Measurements from ENCODE around the gene CTRB1.
"Not testable (repeated sequence)": the region's sequence is repeated elsewhere in the genome, so short reads cannot be mapped to it uniquely, and the experiment has no call there.

Gene CTRB1

DNA sequence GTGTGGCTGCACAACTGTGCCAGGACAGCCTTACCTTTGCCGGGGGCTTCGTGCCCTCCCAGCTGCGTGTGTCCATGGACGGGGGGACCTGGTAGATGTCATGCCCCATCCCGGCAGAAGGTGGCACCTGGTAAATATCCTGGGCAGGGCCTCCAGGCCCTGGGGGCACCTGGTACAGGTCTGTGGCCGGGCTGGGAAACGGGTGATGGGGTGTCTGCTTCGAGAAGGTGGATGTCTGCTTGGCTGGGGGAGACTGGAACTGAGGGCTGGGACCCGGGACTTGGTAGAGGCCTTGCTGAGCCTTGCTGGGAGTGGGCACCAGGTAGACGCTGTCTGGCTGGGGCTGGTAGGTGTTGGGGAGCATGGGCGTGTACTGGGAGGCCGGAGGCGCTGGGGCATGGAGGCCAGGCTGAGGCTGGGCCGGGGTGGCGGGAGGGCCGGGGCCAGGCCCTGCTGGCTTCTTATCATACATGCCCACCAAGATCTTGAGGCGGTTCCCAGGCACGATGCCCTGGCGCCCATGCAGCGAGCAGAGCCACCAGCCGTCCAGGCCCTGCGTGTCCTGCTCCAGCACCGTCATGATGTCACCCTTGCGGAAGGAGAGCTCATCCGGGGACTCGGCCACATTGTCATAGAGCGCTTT lies 23.8 kb downstream of the CTRB1 start:
- not testable (repeated sequence) for DNase-seq

DNA sequence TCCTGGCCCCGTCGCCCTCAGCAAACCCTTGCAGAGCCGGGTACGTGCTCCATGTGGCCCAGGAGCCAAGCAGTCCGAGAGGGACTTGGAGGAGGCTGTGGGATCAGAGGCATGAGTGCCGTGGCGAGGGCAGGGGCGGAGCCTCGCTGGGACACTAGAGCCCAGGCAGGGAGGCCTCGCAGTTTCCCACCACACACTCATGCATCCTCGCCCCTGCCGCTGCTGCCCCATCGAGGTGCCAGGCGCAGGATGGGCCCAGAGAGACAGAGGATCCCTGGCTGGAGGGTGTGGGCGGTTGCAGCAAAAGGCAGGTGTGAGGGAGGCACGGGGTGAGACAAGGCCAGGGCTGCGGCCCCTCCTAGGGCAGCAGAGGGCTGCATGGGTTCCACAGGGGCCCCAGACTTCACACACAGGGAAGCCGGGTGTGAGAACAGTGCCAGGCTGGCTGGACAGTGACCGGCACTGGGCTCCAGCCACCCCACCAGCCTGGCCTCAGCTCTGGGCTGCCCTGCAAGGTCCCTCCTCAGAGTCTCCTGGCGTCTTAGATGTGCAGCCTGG lies 25.0 kb downstream of the CTRB1 start:
- no peak for DNase-seq

DNA sequence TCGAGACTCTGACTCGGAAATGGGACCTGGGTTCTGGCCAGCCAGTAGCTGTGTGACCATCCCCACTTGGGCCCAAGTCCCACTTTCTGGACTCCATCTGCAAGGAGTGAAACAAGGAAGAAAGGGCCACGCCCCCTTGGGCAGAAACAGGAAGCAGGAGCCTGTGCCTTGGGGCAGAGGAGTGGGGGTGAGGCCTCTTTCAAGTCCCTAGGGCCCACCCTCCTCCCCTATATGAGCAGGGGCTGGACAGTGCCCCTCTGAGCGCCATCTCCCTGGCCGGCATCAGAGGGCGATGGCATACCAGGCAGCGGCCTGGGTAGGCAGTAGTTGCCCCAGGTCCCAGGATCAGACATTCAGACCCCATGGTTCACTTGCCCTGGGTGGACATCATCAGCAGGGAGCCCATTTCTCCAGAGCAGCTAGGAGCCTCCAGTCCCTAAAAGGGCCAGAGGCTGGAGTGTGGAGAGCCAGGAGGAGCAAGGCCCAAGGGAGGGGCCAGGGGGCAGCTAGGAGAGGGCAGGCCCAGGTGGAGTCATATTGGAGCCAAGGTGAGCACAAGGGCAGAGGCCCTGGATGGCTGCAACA lies 25.5 kb downstream of the CTRB1 start:
- DNase-seq, result no peak

DNA sequence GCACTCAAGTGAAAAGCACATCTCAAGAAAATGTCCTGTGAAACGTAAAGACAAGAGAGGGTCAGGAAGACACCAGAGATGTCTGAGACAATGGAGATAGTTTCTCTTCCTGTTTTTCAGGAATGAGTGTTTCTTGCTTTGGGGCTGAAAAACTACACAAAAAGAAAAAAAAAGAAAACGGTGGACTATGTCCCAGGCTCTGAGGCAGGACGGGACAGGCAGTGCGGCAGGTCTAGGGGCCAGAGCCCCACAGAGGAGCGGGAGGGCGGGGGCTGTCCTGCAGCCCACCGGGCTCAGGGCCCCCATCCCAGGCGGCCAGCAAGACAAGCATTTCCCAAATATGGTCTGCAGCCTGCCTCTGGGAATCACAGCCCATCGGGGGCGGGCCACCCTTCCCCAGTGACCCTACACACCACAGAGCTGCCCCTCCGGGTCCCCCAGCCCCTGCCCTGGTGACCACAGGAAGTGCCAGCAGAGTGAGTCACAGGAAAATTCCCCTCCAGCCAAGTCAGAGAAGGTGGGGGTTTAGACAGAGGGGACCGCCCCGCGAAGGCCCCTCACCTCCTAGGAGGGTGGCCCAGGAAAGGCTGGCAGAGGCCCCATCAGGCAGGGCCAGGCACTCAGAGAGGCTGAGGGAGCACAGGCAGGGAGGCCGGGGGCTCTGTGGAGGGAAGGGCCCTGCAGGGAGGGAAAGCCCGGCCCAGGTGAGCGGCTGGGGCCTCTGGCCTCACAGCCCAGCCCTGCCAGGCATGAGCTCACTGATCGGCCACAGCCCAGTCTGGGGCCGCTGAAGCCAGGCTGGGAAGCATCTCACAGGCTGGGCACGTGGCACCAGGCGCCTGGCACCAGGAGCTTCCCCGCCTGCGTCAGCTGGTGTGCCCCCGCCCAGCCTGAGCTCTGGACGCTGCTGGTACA lies 26.3 kb downstream of the CTRB1 start:
- no peak for DNase-seq

DNA sequence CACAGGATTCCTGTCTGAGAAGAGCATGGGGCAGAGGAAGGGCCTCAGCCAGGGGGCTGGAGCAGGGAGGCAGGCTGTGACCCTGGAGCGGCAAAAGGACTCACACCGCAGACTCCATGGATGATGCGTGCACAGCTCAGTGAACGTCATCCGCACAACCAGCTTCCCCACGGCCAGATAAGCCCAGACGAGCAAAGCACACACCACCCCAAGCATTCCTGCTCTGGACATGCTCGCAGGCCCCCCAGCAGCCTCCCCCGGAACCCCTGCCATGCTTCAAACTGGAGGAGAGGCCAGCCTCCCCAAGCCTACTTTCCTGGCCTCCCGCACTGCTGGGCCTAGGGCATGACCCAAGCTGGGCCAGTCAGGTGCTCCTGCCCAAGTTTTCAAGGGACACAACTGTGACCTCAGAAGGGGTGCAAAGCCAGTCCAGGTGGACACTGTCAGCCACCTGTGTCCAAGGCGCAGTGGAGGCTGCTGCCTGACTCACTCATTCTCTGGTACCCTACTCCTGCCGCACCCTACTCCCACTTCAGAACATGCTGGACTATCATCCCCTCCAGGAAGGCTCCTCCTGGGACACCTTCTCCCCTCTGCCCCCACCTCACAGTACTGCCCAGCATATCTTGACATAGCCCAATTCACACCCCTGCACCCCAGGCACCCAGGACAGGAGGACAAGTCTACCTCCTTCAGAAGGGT lies 27.9 kb downstream of the CTRB1 start:
- DNase-seq, result no peak

DNA sequence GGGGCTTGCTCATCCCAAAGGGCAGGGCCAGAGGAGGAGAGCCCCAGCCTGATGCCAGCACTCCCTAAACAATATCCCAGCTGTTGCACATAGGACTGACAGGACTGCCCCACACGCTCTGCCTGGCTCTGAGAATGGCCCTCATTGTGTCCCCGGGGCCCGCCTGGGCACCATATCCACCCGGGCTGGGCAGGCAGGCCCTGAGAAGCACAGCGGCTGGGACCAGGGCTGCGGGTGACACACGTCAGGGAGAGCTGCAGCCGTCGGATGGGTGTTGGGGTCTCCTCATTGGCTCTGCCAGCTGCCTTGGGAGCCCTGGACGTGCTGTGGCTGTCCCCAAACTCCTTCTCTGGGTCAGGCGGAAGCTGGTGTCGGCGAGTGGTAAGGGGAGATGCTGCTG lies 28.5 kb downstream of the CTRB1 start:
- no peak for DNase-seq

DNA sequence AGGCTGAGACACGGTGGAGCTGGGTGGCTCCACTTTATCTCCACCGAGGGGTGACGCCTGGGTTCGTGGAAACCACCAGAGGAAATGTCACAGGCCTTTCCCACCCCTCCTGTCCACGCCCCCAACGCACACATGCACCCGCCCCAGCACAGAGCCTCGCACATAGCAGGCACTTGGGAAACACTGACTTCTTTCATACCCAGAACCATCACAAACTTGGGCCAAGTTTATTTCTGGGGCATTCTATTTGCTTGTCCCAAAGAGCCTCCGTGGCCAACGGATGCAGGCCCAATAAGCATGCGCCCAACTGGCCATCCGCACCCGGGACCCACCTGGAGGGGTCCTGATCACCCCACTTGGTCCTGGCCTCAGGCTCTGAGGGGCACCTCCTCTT lies 29.4 kb downstream of the CTRB1 start:
- no peak for DNase-seq

DNA sequence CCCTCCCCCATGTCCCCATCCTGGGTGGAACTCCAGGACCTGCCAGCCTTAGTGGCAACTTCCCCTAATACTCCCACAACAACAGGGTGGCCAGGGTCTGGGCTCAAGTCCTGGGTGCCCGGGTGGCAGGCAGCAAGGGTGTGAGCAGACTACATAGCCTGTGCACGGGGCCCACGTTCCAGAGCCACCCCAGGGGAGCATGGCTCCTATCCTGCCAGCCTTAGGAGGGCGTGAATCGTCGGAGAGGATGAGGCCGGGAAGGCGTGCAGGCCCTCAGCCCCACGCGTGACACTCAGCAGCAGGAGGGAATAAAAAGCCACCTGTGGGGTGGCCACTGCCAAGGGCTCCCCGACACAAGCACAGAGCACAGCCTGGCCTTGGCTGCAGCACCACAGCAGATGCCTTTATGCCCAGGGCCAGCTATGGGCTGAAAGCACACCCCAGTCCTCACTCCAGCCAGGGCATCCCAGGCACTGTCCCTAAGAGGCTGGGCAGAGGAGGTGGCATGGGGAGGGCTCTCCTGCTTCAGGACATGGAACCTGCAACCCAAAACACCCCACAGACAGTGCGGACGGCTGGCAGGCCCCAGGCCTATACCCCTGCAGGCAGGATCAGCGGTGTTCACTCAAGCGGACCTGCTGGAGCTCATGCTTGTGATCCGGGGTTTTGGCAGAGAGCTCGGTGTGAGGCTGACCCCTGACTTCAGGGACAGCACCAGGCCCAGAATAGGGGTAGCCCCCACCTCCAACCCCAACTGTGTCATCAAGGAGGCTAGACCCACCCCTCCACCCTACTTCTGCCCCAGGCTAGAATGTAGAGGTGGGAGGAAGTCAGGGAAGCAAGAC lies 30.0 kb downstream of the CTRB1 start:
- DNase-seq, result no peak

DNA sequence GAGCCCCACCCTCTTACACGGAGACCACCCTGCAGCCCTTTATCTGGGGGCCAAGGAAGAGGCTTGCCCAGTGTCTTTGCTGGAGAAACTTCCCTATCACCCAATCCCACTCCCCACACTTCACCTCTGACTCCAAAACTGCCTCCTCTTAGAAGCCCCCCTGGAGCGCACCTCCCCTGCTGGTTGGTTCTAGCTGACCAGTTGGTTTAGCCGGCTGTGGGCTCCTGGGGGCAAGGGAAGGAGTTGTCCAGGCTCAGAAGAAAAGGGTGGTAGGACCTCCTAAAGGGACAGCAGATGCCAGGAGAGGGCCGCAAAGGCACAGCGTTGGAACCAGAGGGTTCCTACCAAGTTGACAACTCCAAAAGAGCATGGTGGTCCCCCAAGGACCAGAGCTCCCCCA lies 30.7 kb downstream of the CTRB1 start:
- DNase-seq, result no peak

DNA sequence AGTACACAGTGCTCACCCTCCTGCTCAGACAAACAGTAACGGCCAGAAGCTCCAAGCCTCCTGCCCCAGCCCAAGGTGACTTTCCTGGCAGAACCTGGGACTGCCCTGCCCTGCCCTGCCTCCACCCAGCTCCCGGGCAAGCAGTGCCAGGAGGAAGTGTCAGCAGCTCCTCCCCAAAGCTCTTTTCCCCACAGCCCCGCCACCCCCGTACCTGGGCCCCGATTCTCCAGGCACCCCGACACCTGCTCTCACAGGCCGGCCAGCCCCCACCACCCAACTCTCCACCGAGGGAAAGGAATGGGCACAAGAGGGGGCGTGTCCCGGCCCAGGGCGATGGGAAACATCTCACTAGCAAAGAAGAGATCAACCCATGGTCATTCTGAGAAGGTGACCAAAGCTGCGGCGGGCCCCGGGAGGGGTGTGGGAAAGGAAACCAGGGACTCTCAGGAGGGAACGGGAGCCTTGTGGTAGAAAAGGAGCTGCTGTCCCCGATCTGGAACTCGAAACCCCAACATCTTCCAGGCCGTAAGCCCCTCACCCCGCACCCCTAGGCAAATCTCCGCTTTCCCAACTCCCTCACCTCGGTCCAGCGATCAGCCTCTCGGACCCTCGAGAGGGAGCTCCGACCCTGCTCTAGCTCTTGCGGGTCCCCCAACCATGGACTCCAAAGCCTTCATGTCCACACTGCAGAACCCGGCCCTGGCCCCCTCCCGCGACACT lies 31.5 kb downstream of the CTRB1 start:
- no peak for DNase-seq

DNA sequence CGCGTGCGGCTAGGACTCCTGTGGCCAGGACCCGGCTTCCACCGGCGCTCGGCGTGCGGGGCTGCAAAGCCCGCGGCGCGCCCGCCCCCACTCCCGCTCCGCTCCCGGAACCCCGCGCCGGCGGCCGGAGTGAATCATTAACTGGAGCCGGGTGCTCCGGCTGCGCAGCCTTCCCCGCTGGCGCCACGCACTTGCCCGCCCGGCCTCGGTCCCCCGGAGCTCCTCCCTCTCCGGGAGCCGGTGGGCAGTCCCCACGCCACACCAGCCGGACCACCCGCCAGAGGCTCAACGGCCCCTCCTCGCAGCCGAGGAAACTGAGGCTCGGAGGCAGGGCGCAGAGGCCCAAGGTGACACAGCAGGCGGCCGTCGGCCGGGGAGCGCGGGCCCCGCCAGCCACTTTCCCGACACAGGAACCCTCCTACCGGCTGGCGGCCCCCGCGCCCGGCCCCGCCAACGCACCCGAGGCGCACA lies 32.1 kb downstream of the CTRB1 start:
- DNase-seq, result no peak

DNA sequence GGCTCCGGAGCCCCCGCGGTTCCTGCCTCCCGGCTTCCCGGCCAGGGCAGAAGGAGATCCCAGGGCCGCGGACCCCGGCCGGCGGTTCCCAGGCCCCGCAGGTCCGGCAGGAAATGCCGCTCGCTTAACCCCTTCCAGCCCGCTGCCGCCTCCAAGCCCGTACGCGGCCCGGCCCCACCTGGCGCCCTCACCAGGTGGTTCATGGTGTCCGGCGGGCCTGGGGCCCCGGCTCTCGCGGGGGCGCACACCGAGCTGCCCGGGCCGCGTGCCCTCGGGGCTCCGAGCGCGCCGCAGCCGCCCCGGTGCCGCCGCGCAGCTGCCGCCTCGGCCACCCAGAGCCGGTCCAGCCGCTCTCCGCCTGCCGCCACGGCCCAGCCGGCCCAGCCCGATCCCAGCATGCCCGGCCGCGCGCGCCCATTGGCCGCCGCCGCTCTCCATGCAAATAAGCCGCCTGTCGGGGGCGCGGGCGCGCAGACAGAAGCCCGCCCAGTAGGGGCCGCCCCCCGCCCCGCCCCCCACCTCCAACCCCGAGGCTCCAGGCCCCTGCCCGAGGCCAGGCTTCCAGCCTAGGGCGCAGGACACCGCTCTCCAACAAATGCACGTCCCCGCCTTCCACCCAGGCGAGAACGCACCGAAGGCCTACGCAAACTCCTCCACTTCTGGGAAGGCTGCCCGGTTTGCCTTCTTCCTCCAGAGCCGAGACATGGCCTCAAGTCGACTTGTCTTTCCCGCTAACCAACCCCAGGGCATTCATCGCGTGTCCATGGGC lies 32.7 kb downstream of the CTRB1 start, which contains the start of gene BCAR1:
Gene BCAR1 (minus strand): TSS at position 345 of the 769 bp plus-strand sequence. CDS start 142 bp downstream, at position 203.
- no peak for DNase-seq

DNA sequence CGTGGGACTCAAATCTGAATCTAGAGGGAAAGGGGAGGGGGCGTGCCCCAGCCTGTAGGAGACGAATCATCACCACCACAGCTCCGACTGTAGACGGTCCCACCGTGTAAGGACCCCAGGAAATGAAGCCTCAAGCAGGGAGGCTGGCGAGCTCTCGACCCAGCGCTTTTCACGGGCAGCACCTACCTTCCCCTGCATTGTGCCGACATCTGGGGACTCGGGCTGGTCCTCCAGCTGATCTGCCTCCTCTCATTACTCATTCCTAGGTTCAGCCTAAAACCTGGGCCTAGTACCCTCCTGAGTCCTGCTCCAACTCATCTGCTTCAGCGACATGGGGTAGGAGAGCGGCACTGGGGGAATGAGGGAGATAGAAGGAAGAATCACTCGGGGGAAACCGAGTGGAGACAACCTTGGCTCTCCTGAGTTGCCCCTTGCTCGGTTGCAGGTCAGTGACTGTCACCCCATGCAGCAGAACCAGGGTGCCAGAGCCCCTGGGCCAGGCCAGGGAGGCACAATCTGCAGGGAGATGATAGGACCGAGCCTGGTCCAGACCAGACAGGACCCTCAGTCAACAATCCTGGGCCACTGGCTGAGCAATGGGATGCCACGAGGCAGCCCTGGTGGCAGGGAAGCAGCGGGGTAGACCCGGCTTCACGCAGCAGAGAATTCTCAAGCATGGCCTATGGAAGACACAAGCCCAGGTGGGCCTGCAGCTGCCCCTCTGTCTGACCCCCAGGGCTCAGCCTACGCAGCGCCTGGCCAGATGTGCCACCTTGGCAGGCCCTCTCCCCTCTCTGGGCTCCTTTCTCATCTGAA lies 33.5 kb downstream of the CTRB1 start:
- DNase-seq, result no peak

DNA sequence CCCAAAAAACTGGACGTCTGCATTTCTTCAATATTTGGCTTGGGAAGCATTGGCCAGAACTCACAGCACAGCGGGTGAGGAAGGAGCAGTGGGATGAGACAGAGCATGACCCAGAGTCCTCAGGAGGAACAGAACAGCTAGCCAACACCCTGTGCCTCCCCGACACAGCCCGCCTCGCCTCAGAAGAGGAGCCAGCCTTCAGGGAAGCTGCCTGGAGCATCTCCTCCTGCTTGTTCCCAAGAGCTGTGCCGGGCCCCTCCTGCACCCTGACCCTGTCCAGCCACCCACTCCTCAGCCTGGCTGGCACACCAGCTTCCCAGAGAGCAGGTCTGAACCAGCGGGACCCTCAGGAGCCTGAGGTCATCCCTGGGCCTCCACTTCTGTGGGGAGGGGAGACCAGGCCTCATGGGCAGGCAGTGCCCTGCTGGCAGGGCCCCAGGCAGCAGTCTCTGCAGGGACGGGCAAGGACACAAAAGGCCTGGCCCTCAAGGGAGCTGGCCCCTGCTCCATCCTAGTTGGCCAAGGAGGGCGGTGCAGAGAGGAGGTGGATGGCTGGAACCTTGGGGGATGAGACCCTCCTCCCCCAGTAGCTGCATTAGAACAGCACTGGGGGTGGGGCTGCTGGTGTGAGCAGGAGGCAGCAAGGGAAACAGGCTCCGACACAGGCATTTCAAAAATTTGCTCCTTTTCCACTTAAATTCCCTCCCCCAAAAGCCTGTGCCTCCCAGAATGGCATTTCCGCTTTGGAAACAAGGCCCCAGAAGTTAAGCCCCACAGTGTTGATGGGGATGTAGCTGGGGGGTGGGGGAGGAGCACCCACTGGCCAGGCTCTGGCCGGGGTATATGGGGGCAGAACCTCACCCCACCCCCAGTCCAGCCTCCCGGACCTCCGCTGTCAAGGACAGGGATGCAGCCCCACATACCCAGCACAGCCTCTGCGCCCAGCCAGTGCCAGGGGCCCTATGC lies 34.4 kb downstream of the CTRB1 start:
- DNase-seq, result no peak

DNA sequence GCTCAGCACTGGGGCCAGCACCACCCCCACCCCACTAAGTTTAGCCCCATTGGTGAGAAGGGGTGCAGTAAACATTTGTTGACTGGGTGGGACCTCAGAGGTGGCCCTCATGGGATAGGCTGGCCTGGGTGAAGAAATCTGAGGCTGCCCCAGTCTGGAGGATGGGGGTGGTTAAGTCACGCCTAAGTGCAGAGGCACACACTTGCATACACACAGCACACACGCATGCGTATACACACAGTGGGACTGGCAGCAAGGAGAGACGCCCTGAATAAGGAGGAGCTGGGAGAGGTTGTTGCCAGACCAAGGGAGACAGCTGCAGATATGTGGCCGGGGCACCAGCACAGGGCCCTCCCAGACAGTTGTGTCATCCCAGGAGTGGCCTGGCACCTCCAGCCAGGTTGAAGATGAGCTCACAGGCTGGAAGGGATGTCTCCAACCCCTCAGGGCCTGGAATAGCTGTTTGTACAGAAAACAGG lies 35.6 kb downstream of the CTRB1 start:
- DNase-seq, result no peak

DNA sequence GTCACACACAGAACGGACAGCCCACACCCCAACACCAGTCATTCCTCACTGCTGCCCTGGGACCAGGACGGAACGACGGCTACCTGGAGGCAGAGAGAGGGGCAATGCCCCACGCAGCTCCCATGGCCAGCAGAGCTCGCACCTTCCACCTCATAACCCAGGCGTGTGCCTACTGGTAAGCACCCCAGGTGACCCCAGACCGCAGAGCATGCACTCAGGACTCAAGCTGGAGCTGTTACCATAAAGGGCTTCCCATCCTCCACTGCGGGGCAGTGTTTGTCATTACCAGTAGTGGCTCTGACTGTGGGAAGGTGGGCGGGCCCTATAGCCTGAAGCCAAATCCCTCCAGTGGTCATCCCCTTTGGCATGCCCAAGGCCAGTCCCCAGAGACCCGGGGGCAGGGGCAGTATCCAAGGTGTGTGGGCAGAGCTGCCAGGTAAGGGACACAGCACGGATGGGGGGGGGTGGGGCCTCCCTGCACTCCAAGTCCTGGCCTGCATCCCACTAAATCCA lies 37.3 kb downstream of the CTRB1 start:
- no peak for DNase-seq

DNA sequence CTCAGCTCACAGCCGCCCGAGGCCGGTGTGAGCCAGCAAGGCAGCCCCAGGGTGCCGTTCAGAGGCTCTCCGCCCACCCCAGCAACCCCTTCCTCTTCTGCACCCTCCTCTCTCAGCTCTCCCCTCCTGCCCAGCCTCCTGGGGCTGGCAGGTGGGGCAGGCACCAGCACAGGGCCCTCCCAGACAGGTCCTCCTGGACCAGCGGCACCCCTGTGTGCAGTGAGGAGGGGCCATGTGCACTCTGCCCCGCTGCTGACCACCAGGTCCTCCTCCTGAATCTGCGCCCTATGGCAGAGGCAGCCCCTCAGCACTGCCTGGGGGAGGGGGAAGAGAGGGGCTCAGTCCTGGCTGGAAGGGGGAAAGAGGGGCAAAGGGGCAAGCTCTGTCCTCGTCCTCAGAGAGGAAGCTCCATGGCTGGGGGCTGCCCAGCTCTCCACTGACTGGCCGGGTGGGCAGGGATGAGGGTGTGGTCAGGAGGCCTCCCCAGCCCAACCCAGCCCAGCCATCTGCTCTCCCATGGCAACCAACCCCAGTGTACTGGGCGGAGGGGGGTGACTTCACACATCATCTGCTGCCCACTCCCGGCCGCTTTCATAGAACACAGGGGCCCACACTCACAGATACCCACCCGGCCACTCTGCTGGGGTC lies 38.0 kb downstream of the CTRB1 start:
- DNase-seq, result no peak

Measured in GDM1 (cell line).